Loucy (cell line): ENCODE measurements around the gene GAST.

Experiments used
- CTCF ChIP-seq: fragments of 200-600 bp; sonication (generic); conservative IDR thresholded peaks from 2 replicates; pipeline ENCODE4 v1.5.1; 2014; ENCODE audit warnings: mild to moderate bottlenecking, antibody characterized with exemption, low read length
- EZH2phosphoT487 ChIP-seq: fragments of 200-600 bp; IDR thresholded peaks from 2 replicates; pipeline ENCODE4 v1.6.1; 2018; ENCODE audit warnings: antibody characterized with exemption, mild to moderate bottlenecking, moderate library complexity, borderline replicate concordance

- TF ChIP-seq CTCF (no peak), EZH2phosphoT487 (no peak)
Observed at GRCh38 chr17:41763327-41763726, 51.2 kb downstream of the GAST start.
